ENCODE results near the gene NRARP.
"Not testable (repeated sequence)": the region's sequence is repeated elsewhere in the genome, so short reads cannot be mapped to it uniquely, and the experiment has no call there.

Gene NRARP, protein sequence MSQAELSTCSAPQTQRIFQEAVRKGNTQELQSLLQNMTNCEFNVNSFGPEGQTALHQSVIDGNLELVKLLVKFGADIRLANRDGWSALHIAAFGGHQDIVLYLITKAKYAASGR

DNA sequence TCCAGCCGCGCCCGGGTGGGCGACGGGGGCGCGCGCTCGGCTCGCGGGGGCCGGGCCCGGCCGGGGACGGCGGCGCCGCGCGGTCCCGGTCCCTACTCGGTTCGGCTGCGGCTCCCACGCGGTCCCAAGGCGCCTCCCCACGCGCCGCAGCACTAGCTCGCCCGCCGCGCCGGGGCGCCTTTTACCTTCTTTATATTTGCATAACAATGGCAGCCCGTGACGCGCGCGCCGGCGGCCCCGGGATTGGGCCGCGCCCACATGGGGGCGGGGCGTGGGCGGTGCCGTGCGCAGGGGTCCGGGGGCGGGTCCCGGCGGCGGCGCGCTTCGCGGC, at the start of gene NRARP:
Gene NRARP (minus strand): TSS at position 154 of the 331 bp plus-strand sequence. CDS start 343 bp downstream, outside the sequence.
- DNase-seq (ENCODE audit: low read depth), result peak; percentile 74

DNA sequence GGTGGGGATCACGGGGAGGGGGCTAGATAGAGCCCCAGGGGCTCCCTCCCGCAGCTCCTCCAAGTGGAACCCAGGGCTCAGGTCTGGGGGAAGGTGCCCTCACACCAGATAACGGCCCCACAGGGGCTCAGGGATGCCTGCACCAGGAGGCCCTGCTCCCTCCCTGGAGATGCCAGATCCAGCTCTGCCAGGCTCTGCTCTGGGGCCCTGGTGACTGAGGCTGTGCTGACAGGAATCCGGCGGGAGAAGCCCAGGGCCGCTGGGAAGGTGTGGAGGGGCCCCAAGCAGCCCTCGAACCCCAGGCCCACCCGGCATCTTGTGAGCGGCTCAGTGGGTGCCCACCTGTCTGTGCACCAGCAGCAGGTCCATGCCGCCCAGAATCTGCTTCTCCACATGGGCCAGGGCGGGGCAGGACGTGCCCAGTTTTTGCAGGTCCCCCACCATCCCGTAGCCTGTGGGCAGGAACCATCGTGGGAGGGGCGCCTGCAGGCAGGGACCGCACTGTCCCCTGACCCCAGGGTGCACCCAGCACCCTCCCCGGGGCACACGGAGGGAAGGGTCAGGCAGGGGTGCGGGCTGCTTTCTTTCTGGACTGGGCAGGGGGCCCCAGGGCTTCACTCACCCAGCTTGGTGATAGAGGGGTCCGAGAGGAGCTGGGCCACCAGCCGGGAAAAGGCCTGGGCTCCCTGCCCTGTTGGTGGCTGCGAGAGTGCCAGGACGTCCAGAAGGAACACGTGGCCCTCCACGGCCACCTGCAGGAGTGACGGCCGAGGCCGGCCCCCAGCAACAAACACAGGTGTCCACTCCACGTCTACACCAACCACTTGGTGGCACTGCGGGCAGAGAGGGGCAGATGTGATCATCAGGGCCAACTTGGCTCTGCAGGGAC, 48.9 kb upstream of the NRARP start:
- DNase-seq (ENCODE audit: low read depth), result no peak

DNA sequence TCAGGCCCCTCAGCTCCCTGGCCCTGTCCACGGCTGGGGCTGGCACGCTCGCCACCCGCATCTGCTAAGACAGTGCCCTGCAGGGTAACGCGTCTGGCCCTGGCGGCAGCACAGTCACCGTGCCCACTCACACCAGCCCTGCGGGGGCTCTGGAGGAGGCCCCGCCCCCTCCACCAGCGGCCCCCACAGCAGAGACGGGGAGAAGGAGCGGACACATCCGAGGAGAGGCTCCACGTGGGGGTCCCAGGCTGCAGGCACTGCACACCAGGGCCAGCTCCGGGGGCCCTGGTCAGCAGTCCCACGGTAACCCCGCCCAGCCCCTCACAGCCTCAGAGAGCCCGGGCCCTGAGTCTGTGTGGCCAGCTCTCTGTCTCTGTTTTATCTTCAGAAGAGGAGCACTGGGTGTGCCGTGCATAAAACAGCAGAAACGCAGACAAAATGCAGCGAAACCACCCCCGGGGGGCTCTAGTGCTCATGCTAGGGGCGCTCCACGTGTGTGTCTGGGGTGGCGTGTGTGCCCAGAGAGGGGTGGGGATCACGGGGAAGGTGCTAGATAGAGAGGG, 47.5 kb upstream of the NRARP start:
- DNase-seq (ENCODE audit: low read depth), result no peak

DNA sequence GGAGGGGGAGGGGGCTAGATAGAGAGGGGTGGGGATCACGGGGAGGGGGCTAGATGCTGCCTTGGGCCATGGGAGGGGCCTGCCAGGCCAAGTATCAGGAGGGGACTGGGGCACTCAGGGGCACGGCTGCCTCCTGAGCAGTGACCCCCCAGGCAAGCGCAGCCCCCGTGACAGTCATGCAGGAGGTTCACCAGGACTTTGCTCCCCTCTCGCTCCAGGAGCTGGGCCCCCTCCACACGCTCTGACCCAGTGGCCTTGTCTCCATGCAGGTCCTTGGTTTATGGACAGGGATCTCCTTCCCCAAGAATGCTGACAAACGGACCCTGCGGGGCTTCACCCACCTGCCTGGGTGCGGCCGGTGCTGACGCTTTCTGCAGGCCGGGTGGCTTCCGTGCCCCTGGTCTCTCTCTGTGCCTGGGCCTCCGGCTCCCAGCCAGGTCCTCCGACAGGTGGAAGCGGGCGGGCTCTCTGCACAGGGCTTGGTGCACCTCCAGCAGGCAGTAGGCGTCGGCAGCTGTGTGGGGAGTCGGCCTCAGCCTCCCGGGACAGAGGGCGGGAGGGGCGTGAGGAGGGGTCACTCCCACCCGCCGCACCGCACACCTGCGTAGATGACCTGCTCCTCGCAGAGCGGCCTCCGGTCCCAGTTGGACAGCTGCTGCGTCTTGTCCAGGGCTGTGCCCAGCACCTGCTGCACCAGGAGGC, 46.8 kb upstream of the NRARP start:
- DNase-seq (ENCODE audit: low read depth), result no peak

DNA sequence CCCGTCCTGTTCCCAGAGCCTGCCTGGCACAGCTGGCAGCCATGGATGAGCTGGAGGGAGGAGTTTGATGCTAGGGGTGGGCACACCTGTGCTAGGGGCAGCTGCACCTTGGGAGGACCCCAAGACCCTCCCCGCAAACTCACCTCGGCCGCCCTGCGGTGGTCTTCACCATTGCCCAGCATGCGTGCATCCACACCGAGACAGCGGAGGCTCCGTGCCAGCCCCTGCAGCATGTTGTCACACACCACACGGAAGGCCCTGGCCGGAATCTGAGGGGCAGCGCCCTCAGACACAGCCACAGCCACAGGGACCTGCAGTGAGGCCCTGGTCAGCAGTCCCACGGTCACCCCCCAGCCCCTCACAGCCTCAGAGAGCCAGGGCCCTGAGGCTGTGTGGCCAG, 45.9 kb upstream of the NRARP start:
- DNase-seq (ENCODE audit: low read depth), result no peak

DNA sequence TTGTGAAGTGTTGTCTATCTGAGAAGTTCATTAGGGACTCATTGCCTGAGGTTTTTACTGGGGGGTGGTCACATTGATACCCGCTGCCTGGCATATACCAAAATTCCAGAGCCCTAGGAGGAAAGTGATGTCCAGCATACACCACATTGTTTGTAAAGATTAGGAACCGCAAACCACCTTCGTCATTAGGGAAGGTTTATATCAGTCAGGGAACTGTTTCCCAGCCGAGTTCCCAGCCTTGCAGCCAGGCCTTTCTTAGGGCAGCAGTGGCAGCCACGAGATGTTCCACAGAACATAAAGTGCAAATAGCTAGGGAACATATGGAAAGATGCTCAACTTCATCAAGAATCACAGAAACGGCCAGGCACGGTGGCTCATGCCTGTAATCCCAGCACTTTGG, 40.4 kb upstream of the NRARP start:
- DNase-seq (ENCODE audit: low read depth), result no peak

DNA sequence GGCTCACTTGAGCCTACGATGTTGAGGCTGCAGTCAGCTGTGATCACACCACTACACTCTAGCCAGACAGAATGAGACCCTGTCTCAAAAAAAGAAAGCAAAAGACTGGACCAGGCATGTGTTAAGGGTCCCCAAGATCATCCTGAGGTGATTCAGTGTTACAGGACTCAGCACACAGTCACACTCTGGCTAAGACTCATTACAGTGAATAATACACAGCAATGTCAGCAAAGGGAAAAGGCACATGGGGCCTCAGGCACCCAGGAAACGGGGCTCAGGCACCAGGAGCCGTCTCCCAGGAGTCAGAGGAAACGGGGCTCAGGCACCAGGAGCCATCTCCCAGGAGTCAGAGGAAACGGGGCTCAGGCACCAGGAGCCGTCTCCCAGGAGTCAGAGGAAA, 39.2 kb upstream of the NRARP start:
- DNase-seq (ENCODE audit: low read depth), result no peak

DNA sequence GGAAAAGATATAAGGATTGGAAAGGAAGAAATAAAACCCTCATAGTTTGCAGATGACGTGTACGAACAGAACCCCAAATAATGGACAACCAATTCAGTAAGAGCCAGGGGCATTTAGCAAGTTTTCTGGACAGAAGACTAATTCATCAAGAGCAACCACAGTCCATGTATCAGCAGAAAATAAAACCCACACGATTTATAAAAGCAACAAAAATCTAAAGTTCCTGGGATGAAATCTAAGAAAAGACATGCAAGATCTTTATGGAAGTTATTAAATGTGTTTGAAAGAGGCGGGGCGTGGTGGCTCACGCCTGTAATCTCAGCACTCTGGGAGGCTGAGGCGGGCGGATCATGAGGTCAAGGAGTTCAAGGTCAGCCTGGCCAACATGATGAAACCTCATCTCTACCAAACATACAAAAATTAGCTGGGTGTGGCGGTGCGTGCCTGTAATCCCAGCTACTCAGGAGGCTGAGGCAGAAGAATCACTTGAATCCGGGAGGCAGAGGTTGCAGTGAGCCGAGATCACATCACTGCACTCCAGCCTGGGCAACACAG, 37.9 kb upstream of the NRARP start:
- not testable (repeated sequence) for DNase-seq (ENCODE audit: low read depth)

DNA sequence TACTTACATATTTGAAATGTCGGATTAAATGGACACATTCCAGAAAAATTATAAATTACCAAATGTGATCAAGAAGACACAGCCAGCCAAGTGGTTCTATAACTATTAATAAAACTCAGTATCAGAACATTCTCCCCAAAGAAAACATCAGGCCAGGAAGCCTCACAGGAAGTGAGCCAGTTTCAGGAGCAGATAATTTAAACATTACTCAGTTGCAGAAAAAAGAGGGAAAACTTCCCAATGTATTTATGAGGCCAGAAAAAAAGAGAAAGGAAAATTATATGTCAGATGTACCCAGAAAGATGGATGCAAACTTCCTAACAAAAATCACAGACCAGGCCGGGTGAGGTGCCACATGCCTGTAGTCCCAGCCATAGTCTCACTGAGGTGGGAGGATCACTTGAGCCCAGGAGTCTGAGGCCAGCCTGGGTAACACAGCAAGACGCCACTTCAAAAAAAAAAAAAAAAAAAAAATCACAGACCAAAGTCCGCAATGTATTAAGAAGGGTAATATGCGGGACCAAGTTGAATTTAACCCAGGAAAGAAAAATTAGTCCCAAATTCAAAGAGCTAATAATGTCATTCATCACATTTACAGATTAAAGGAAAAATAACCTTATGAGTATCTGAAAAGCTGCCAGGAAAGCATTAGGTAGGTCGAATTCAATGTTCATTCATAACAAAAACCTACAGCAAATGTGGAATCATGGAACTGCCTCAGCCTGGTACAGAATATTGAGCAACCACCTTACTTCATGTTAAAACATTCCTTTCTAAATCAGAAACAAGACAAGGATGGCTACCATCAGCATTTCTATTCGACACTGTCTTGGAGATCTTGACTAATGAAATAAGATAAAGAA, 37.2 kb upstream of the NRARP start:
- DNase-seq (ENCODE audit: low read depth), result peak; percentile 47

DNA sequence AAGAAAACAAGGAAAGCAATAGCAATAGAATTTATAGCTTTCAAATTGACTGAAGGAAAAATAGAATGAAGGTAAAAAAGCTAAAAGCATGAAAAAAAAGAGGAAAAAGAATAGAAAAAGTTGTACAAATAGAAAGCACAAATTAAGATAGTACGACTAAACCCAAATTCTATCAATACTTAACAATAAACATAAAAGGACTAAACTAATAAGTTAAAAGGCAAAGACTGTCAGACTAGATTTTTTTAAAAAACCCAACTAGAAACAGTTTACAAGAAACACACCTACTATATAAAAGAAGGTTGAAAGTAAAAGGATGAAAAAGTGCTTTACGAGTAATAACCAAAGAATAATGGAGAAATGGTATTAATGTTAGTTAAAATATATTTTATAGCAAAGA, 34.7 kb upstream of the NRARP start:
- no peak for DNase-seq (ENCODE audit: low read depth)

DNA sequence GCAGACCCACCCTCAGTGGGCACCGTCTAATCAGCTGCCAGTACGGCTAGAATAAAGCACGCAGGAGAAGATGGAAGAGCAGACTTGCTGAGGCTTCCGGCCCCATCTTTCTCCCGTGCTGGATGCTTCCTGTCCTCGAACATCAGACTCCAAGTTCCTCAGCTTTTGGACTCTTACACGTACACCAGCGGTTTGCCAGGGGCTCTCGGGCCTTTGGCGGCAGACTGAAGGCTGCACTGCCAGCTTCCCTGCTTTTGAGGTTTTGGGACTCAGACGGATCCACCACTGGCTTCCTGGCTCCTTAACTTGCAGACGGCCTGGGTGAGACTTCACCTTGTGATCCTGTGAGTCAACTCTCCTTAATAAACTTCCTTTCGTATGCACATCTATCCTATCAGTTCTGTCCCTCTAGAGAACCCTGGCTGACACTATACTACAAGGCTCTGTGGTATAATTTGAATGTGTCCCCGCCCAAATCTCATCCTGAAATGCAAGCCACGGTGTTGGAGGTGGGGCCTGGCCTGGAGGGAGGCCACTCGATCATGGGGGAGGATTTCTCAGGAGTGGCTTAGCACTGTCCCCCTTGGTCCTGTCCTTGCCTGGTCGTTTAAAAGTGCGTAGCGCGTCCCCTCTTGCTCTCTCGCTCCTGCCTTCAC, 31.1 kb upstream of the NRARP start:
- DNase-seq (ENCODE audit: low read depth), result no peak

DNA sequence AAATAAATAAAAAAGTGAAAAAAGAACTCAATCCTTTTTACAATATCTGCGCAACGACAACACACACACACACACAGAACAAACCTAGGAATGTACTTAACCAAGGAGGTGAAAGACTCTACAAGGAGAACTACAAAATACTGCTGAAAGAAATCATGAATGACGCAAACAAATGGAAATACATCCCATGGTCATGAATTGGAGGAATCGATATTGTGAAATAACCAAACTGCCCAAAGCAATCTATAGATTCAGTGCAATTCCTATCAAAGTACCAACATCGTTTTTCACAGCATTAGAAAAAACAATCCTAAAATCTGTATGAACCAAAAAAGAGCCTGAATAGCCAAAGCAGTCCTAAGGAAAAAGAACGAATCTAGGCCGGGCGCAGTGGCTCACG, 29.9 kb upstream of the NRARP start:
- DNase-seq (ENCODE audit: low read depth), result no peak

DNA sequence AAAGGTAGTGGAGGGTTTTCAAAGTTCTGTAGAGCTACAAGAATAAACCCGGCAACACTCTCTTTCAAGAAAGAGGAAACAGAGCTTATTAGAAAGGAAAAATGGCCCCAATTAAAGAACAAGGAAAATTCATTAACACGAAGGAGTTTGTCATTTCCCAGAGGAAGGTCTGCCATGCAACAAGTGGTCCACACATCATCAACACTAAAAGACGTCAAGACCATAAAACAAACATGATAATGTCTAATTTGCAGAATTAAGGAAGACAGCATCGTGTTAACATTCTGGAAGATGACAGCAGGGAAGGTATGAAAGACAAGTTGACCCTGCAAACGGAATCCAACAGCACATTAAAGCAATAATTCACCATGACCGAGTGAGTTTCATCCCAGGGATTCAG, 28.6 kb upstream of the NRARP start:
- no peak for DNase-seq (ENCODE audit: low read depth)

DNA sequence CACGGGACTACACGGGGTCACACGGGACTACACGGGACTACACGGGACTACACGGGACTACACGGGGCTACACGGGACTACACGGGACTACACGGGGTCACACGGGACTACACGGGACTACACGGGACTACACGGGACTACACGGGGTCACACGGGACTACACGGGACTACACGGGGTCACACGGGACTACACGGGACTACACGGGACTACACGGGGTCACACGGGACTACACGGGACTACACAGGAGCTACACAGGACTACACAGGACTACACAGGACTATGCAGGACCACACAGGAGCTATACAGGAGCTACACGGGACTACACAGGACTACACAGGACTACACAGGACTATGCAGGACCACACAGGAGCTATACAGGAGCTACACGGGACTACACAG, 27.5 kb upstream of the NRARP start:
- not testable (repeated sequence) for DNase-seq (ENCODE audit: low read depth)

DNA sequence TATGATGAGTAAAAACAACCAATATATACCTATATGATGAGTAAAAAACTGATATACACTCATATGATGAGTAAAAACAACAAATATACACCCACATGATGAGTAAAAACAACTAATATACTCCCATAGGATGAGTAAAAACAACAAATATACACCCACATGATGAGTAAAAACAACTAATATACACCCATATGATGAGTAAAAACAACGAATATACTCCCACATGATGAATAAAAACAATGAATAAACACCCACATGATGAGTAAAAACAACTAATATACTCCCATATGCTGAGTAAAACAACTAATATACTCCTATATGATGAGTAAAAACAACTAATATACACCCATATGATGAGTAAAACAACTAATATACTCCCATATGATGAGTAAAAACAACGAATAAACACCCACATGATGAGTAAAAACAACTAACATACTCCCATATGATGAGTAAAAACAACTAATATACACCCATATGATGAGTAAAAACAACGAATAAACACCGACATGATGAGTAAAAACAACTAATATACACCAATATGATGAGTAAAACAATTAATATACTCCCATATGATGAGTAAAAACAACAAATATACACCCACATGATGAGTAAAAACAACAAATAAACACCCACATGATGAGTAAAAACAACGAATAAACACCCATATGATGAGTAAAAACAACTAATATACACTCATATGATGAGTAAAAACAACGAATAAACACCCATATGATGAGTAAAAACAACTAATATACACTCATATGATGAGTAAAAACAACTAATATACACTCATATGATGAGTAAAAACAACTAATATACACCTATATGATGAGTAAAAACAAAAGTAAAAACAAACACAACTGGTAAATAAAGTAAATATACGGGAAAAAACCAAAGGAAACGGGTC, 25.8 kb upstream of the NRARP start:
- DNase-seq (ENCODE audit: low read depth), result not testable (repeated sequence)

DNA sequence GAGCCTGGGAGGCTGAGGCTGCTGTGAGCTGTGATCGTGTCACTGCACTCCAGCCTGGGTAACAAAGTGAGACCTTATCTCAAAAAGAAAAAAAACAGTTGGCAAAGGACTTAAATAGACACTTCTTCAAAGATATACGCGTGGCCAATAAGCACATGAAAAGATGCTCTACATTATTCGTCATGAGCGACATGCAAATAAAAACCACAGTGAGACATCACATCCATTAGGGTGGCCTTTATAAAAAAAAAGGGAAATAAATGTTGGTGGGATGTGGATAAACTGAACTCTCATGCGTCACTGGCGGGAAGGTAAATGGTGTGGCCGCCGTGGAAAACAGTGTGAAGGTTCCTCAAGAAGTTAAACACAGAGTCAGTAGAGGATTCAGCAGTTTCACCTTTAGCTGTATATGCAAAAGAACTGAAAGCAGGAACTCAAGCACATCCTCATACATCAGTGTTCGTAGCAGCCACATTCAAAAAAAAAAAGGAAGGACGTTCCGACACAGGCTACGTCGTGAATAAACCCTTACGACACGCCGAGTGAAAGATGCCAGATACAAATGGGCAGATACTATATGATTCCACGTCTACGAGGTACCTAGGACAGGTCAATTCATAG, 24.5 kb upstream of the NRARP start:
- DNase-seq (ENCODE audit: low read depth), result no peak

DNA sequence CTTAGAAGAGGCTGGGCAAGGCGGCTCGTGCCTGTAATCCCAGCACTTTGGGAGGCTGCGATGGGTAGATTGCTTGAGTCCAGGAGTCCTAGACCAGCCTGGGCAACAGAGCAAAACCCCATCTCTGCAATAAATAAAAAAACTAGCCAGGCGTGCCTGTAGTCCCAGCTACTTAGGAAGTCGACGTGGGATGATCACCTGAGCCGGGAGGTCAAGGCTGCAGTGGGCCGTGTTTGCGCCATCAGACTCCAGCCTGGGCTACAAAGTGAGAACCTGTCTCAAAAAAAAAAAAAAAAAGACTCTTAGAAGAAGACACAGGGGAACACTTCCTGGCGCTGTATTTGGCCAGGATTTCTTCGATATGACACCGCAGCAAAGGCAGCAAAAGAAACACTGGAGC, 23.7 kb upstream of the NRARP start:
- DNase-seq (ENCODE audit: low read depth), result no peak

DNA sequence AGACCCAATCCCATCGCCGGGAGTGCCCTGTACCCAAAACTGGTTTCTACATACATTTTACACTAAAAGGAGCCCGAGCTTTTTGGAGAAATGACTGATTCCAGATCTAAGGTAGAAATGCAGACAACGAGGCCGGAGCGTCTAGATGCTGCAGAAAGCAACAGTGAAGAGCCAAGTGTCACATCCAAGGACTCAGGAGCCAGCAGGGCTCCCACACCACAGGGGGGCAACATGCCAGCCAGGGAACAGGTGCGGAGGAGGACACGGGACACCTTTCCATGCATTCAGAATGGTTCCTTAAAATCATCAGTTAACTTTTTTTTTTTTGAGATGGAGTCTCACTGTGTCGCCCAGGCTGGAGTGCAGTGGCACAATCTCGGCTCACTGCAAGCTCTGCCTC, 23.1 kb upstream of the NRARP start:
- no peak for DNase-seq (ENCODE audit: low read depth)

DNA sequence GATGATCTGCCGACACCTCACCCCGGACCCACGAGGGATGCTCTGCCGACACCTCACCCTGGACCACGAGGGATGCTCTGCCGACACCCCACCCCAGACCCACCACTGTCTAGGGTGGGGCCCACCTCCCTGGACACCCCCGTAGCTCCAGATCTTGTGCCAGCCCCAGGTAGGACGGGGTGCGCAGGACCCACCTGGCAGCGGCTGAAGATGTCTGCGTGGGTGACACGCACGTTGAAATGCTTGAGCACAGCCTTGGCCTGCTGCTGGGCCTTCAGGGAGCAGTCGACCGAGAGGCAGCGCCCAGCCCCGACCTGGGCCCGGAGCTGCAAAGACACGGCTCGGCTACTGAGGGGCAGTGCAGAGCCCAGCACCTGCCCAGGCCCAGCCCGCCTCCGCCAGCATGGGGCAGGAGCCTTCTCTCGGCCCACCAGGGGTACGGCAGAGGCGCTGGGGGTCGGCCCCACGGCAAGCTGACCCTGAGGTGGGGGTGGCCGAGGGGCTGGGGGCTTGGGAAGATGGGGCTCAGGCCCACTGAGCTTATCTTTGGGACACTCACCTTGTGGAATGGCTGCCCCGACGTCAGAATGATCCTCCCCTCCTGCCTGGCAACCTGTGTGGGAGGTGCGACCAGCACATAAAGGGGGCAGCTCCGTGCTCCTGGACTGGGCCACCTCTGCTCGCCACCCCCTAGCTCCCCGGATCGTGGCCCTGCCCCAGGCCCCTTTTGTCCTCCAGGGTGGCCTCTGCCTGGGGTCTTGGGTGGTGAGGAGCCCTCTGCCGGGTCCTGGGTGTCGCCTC, 21.7 kb upstream of the NRARP start:
- no peak for DNase-seq (ENCODE audit: low read depth)

Measured in EH (cell line).